Liver (tissue), 9 donors: ENCODE measurements around the gene SKIC2. TPM values are rescaled to one million over a fixed set of nuclear protein-coding genes. Genes with fewer than 3 reads are reported as not detected.

Source experiments
- DNase-seq: peaks from one replicate; pipeline ENCODE4 v3.0.0-alpha.2; 2017; ENCODE audit warnings: low spot score
- H3K27ac ChIP-seq, 2 donors: one replicate each; pipeline ENCODE4 v1.7.0; 2013; ENCODE audit warnings: inconsistent platforms in 2 of 2, low read length in 2 of 2, control low read depth in 1 of 2, low read depth in 1 of 2, mild to moderate bottlenecking in 1 of 2
- H3K27me3 ChIP-seq, 4 donors: one replicate each; pipeline versions ENCODE4 v1.6.1 to v1.7.0; 2013; ENCODE audit warnings: low read length in 3 of 4, inconsistent platforms in 1 of 4, mild to moderate bottlenecking in 1 of 4, moderate library complexity in 1 of 4; ENCODE audit not compliant: control insufficient read depth in 4 of 4, insufficient read depth in 4 of 4
- H3K36me3 ChIP-seq, 4 donors: one replicate each; pipeline versions ENCODE4 v1.6.1 to v1.7.0; 2013; ENCODE audit warnings: low read length in 3 of 4, mild to moderate bottlenecking in 3 of 4, low read depth in 1 of 4, moderate library complexity in 1 of 4; ENCODE audit not compliant: control insufficient read depth in 4 of 4, insufficient read depth in 3 of 4
- H3K4me1 ChIP-seq, 4 donors: one replicate each; pipeline versions ENCODE4 v1.6.1 to v1.7.0; 2013; ENCODE audit warnings: low read length in 3 of 4, mild to moderate bottlenecking in 3 of 4, moderate library complexity in 1 of 4; ENCODE audit not compliant: control insufficient read depth in 4 of 4, insufficient read depth in 4 of 4
- H3K4me3 ChIP-seq, 3 donors: one replicate each; pipeline versions ENCODE4 v1.6.1 to v1.7.0; 2013; ENCODE audit warnings: low read length in 3 of 3, control low read depth in 1 of 3, low read depth in 1 of 3, mild to moderate bottlenecking in 1 of 3
- H3K9ac ChIP-seq, 2 donors: one replicate each; pipeline ENCODE4 v1.7.0; 2013; ENCODE audit warnings: low read length in 2 of 2, mild to moderate bottlenecking in 2 of 2, moderate library complexity in 2 of 2, control low read depth in 1 of 2, low read depth in 1 of 2
- H3K9me3 ChIP-seq, 4 donors: one replicate each; pipeline versions ENCODE4 v1.6.1 to v1.7.0; 2013; ENCODE audit warnings: low read length in 3 of 4; ENCODE audit not compliant: control insufficient read depth in 4 of 4
- ATF3 ChIP-seq: IDR thresholded peaks from 2 replicates; pipeline ENCODE4 v1.6.1; 2016; ENCODE audit warnings: antibody characterized with exemption
- CTCF ChIP-seq: fragments of 150-350 bp; IDR thresholded peaks from 2 replicates; pipeline ENCODE4 v1.5.1; 2017; ENCODE audit warnings: improper control_type of control experiment, low read depth, low read length; ENCODE audit not compliant: missing input control
- EGR1 ChIP-seq, 2 donors: IDR thresholded peaks; 2 replicates each; pipeline ENCODE4 v1.6.1; 2016 to 2018; ENCODE audit warnings: antibody characterized with exemption in 2 of 2, low read depth in 2 of 2
- FOXA2 ChIP-seq: IDR thresholded peaks from 2 replicates; pipeline ENCODE4 v1.6.1; 2016; ENCODE audit warnings: antibody characterized with exemption
- GABPA ChIP-seq, 2 donors: IDR thresholded peaks in 1 of 2; conservative IDR thresholded peaks in 1 of 2; 2 replicates each; pipeline ENCODE4 v1.6.1; 2016; ENCODE audit warnings: antibody characterized with exemption in 2 of 2, mild to moderate bottlenecking in 1 of 2, moderate library complexity in 1 of 2
- HNF4A ChIP-seq, 2 donors: conservative IDR thresholded peaks; 2 replicates each; pipeline ENCODE4 v1.6.1; 2016; ENCODE audit warnings: antibody characterized with exemption in 2 of 2, mild to moderate bottlenecking in 2 of 2
- JUND ChIP-seq, 2 donors: IDR thresholded peaks; 2 replicates each; pipeline ENCODE4 v1.6.1; 2016; ENCODE audit warnings: antibody characterized with exemption in 2 of 2
- RAD21 ChIP-seq, 2 donors: IDR thresholded peaks; 2 replicates each; pipeline ENCODE4 v1.6.1; 2016; ENCODE audit warnings: antibody characterized with exemption in 2 of 2, mild to moderate bottlenecking in 2 of 2
- REST ChIP-seq: IDR thresholded peaks from 2 replicates; pipeline ENCODE4 v1.6.1; 2016; ENCODE audit warnings: antibody characterized with exemption, mild to moderate bottlenecking
- RXRA ChIP-seq, 2 donors: IDR thresholded peaks; 2 replicates each; pipeline ENCODE4 v1.6.1; 2017 to 2018; ENCODE audit warnings: antibody characterized with exemption in 2 of 2, mild to moderate bottlenecking in 1 of 2
- TAF1 ChIP-seq: conservative IDR thresholded peaks from 2 replicates; pipeline ENCODE4 v1.6.1; 2016; ENCODE audit warnings: antibody characterized with exemption, mild to moderate bottlenecking
- YY1 ChIP-seq: IDR thresholded peaks from 2 replicates; pipeline ENCODE4 v1.6.1; 2016; ENCODE audit warnings: antibody characterized with exemption, mild to moderate bottlenecking
- WGBS: extraction: QIAGEN DNeasy Blood & Tissue Kit; methylation state at CpG from one replicate; pipeline ENCODE4 v1.1.7; 2013; 5-methylcytosine and 5-hydroxymethylcytosine counted together
- polyA plus RNA-seq, 2 donors: library from polyadenylated mRNA; stranded (reverse) in 1 of 2; unstranded in 1 of 2; fragments of 200-250 nt in 1 of 2; fragments of >200 nt in 1 of 2; fragmentation: Nextera tagmentation in 1 of 2; extraction: Ambion mirVana in 1 of 2; gene quantifications; one replicate each; pipeline versions ENCODE4 v1.2.1 to v1.2.3, GENCODE V29; 2013 to 2015
- total RNA-seq, 2 donors: library from RNA; depleted of rRNA; stranded (reverse); fragments of >200 nt; gene quantifications; one replicate each; pipeline ENCODE4 v1.2.3, GENCODE V29; 2014
- TF ChIP-seq, protein P1 (sequence below): IDR thresholded peaks from 2 replicates; pipeline ENCODE4 v1.6.1; 2016; ENCODE audit warnings: antibody characterized with exemption
- TF ChIP-seq, protein P2 (sequence below): IDR thresholded peaks from 2 replicates; pipeline ENCODE4 v1.6.1; 2016; ENCODE audit warnings: antibody characterized with exemption
- donor health status: healthy.
- donor health status: healthy.
- donor health status: healthy.
- donor health status: healthy.
- donor health status: healthy.

SKIC2 gene
- total and polyA plus RNA-seq, 4 donors: 26.7 to 57.6 (median 34.5) TPM

- H3K27ac ChIP-seq: peak overlapping the region; percentile 72 to 76
- no peaks in the 10 kb centered on the region for H3K36me3 ChIP-seq
- peak overlapping the region; percentile 7 to 36 (median 23) for H3K4me3 ChIP-seq
- TF ChIP-seq RXRA (IDR thresholded peaks at IDR 0.05): peak; percentile 66 to 71
- TF ChIP-seq YY1: peak; percentile 47
- TF ChIP-seq ATF3: no peak
- TF ChIP-seq EGR1 (IDR thresholded peaks at IDR 0.05; ENCODE audit: low read depth in 2 of 2): peak in 1 of 2 donors; percentile 45
- TF ChIP-seq TAF1: no peak
- no peaks in the 10 kb centered on the region for H3K27me3 ChIP-seq
- H3K4me1 ChIP-seq: peaks cover 8 to 32% (median 28%) of the 10 kb centered on the region in 4 donors
- H3K9me3 ChIP-seq: no peaks in the 10 kb centered on the region
- DNase-seq: no peak
- WGBS: 57% methylated on average over 12 of the region's 12 CpGs
- H3K9ac ChIP-seq: peak overlapping the region in 1 of 2 donors; percentile 56
These were observed 18.9 kb downstream of the SKIC2 start for GRCh38 chr6:31977816-31978431.

DNA sequence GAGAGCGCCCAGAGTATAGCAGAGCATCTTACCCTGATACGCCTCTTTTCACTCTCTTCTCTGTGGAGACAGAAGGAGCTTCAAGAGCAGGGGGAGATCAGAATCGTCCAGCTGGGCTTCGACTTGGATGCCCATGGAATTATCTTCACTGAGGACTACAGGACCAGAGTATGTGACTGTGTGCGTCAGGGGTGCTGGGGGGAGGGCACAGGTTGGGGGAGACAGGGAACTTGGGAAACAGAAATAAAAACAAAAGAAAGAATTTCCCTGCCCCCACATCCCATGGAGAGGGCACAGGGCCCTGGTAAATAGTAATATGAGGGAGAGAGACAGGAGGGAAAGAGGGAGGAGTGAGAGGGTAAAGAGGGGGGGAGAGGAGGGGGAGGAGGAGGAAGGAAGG, 19.9 kb downstream of the SKIC2 start:
- no peak for DNase-seq
- Histone ChIP-seq H3K27ac (peak overlapping the region; percentile 72 to 76), H3K9me3 (no peaks in the 10 kb centered on the region), H3K36me3 (no peaks in the 10 kb centered on the region), H3K9ac (peak overlapping the region; percentile 56 to 65), H3K4me3 (peak overlapping the region; percentile 18 to 63 (median 36)), H3K4me1 (peaks cover 7 to 25% (median 20%) of the 10 kb centered on the region in 4 donors), H3K27me3 (no peaks in the 10 kb centered on the region)
- TF ChIP-seq RXRA (IDR thresholded peaks at IDR 0.05) (no peak), RAD21 (IDR thresholded peaks at IDR 0.05) (no peak), JUND (IDR thresholded peaks at IDR 0.05) (peak in 1 of 2 donors; percentile 6), REST (no peak)
- TF ChIP-seq, protein P1, sequence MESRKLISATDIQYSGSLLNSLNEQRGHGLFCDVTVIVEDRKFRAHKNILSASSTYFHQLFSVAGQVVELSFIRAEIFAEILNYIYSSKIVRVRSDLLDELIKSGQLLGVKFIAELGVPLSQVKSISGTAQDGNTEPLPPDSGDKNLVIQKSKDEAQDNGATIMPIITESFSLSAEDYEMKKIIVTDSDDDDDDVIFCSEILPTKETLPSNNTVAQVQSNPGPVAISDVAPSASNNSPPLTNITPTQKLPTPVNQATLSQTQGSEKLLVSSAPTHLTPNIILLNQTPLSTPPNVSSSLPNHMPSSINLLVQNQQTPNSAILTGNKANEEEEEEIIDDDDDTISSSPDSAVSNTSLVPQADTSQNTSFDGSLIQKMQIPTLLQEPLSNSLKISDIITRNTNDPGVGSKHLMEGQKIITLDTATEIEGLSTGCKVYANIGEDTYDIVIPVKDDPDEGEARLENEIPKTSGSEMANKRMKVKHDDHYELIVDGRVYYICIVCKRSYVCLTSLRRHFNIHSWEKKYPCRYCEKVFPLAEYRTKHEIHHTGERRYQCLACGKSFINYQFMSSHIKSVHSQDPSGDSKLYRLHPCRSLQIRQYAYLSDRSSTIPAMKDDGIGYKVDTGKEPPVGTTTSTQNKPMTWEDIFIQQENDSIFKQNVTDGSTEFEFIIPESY: no peak
- 49% methylated on average over 5 of the region's 5 CpGs for WGBS

- H3K27me3 ChIP-seq: no peaks in the 10 kb centered on the region
- peak overlapping the region in 1 of 2 donors; percentile 71 for H3K9ac ChIP-seq
- DNase-seq: no peak
- H3K4me3 ChIP-seq: peak overlapping the region in 1 of 3 donors; percentile 36
- no peaks in the 10 kb centered on the region for H3K9me3 ChIP-seq
- 40% methylated on average over 3 of the region's 3 CpGs for WGBS
- peaks cover 7 to 25% (median 20%) of the 10 kb centered on the region in 4 donors for H3K4me1 ChIP-seq
- no peaks in the 10 kb centered on the region for H3K36me3 ChIP-seq
- peak overlapping the region; percentile 72 to 76 for H3K27ac ChIP-seq
- TF ChIP-seq JUND (IDR thresholded peaks at IDR 0.05) (peak; percentile 16 to 27), EGR1 (IDR thresholded peaks at IDR 0.05; ENCODE audit: low read depth in 2 of 2) (peak in 1 of 2 donors; percentile 64), HNF4A (conservative IDR thresholded peaks at IDR 0.05) (peak; percentile 64 to 84), CTCF (no peak), TAF1 (peak; percentile 12), GABPA (IDR thresholded peaks at IDR 0.05 in 1 of 2, conservative IDR thresholded peaks at IDR 0.05 in 1 of 2) (peak in 1 of 2 donors; percentile 18), YY1 (peak; percentile 83), FOXA2 (no peak)
- TF ChIP-seq, protein P2, sequence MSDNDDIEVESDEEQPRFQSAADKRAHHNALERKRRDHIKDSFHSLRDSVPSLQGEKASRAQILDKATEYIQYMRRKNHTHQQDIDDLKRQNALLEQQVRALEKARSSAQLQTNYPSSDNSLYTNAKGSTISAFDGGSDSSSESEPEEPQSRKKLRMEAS: no peak
These were observed 20.4 kb downstream of the SKIC2 start for GRCh38 chr6:31979238-31979898.
